Tibial nerve (tissue), 4 donors: ENCODE data around the gene ACAD9.
"Not testable (repeated sequence)": the region's sequence is repeated elsewhere in the genome, so short reads cannot be mapped to it uniquely, and the experiment has no call there.

Source experiments
- CTCF ChIP-seq, 5 experiments: fragments of 200-600 bp in 3 of 5; fragments of 450-650 bp in 2 of 5; sonication (generic) in 3 of 5; IDR thresholded peaks; one replicate each; pipeline ENCODE4 v1.5.1; 2016 to 2019; ENCODE audit warnings: antibody characterized with exemption in 5 of 5, mild to moderate bottlenecking in 3 of 5, moderate library complexity in 2 of 5
- EP300 ChIP-seq, 2 donors: sonication (generic); formaldehyde crosslinking; IDR thresholded peaks; one replicate each; pipeline ENCODE4 v1.6.1; 2017; ENCODE audit warnings: antibody characterized with exemption in 2 of 2, mild to moderate bottlenecking in 1 of 2
- POLR2A ChIP-seq, 2 donors: fragments of 450-650 bp; IDR thresholded peaks; one replicate each; pipeline ENCODE4 v1.6.1; 2017; ENCODE audit warnings: antibody characterized with exemption in 2 of 2, mild to moderate bottlenecking in 2 of 2, moderate library complexity in 2 of 2

- TF ChIP-seq POLR2A, CTCF, EP300 (IDR thresholded peaks at IDR 0.05): not testable (repeated sequence)
These were observed 49.3 kb upstream of the ACAD9 start for GRCh38 chr3:128829925-128830625.
